B cell (primary cell): ENCODE results near the gene CENPQ. TPM values are rescaled to one million over a fixed set of nuclear protein-coding genes. Genes with fewer than 3 reads are reported as not detected.

Experiments
- ATAC-seq: fragments of 200-7000 bp; cut with Tn5 transposase; one replicate; pipeline ENCODE4 v1.10.0; 2021; ENCODE audit warnings: low read depth, mild to moderate bottlenecking, moderate number of reproducible peaks, moderate library complexity
- CTCF ChIA-PET: fragments of 350-600 bp; sonication (Branson Sonifier 250); formaldehyde crosslinking; loops from one replicate; lab custom pipeline; 2021; ENCODE audit warnings: antibody characterized with exemption, inconsistent platforms; lab: Charles Lee
- POLR2A ChIA-PET: fragments of 350-600 bp; sonication (Branson Sonifier 250); formaldehyde crosslinking; loops from one replicate; lab custom pipeline; 2021; ENCODE audit warnings: antibody characterized with exemption; lab: Charles Lee
- DNase-seq: peaks from one replicate; pipeline ENCODE4 v3.0.0; 2013
- H2AFZ ChIP-seq: 2 replicates; pipeline ENCODE4 v1.6.1; 2012; ENCODE audit warnings: mild to moderate bottlenecking, low read depth, low read length; ENCODE audit not compliant: insufficient read depth, poor library complexity, severe bottlenecking
- H3K27ac ChIP-seq, 2 donors: 1 replicate in 1 of 2; 2 replicates in 1 of 2; pipeline ENCODE4 v1.5.1; 2012 to 2013; ENCODE audit warnings: low read length in 2 of 2, mild to moderate bottlenecking in 2 of 2, moderate library complexity in 1 of 2
- H3K27me3 ChIP-seq, 4 experiments: fragments of 200-600 bp in 1 of 4; sonication (generic) in 1 of 4; replicated peaks in 1 of 4; 1 replicate in 2 of 4; 2 replicates in 2 of 4; pipeline versions ENCODE4 v1.6.1 to v1.7.0; 2013 to 2016; ENCODE audit warnings: low read length in 3 of 4, mild to moderate bottlenecking in 2 of 4, mixed read lengths in 1 of 4, moderate library complexity in 1 of 4; ENCODE audit not compliant: insufficient read depth in 4 of 4, control insufficient read depth in 3 of 4; ENCODE audit errors: control extremely low read depth in 1 of 4
- H3K36me3 ChIP-seq, 2 experiments: replicated peaks in 1 of 2; 1 replicate in 1 of 2; 2 replicates in 1 of 2; pipeline versions ENCODE4 v1.6.1 to v1.7.1; 2013; ENCODE audit warnings: low read length in 1 of 2; ENCODE audit not compliant: insufficient read depth in 2 of 2, control insufficient read depth in 1 of 2; ENCODE audit errors: control extremely low read depth in 1 of 2, extremely low read depth in 1 of 2
- H3K4me1 ChIP-seq, 2 donors: fragments of 200-600 bp in 1 of 2; sonication (generic) in 1 of 2; 1 replicate in 1 of 2; 2 replicates in 1 of 2; pipeline versions ENCODE4 v1.5.1 to v1.6.1; 2013 to 2017; ENCODE audit warnings: low read length in 2 of 2; ENCODE audit not compliant: control insufficient read depth in 2 of 2, insufficient read depth in 2 of 2
- H3K4me2 ChIP-seq: replicated peaks from 2 replicates; pipeline ENCODE3; 2012; ENCODE audit warnings: mild to moderate bottlenecking, low read depth, low read length; ENCODE audit not compliant: poor library complexity, severe bottlenecking
- H3K4me3 ChIP-seq, 5 experiments: fragments of 200-600 bp in 1 of 5; sonication (generic) in 1 of 5; 1 replicate in 3 of 5; 2 replicates in 2 of 5; pipeline versions ENCODE4 v1.5.1 to v1.7.0; 2011 to 2016; ENCODE audit warnings: low read length in 4 of 5, mild to moderate bottlenecking in 4 of 5, low read depth in 2 of 5, control low read depth in 1 of 5, moderate library complexity in 1 of 5; ENCODE audit not compliant: insufficient read depth in 1 of 5; ENCODE audit errors: control extremely low read depth in 1 of 5, extremely low read depth in 1 of 5
- H3K79me2 ChIP-seq: fragments of 200-600 bp; sonication (generic); one replicate; pipeline ENCODE4 v1.6.0; 2016; ENCODE audit warnings: low read length; ENCODE audit not compliant: control insufficient read depth, insufficient read depth
- H3K9ac ChIP-seq: fragments of 200-600 bp; sonication (generic); 2 replicates; pipeline ENCODE4 v1.6.1; 2017; ENCODE audit warnings: mild to moderate bottlenecking, low read length, moderate library complexity
- H3K9me3 ChIP-seq, 3 donors: one replicate each; pipeline versions ENCODE4 v1.6.1 to v1.7.1; 2013; ENCODE audit warnings: low read length in 2 of 3; ENCODE audit not compliant: control insufficient read depth in 2 of 3, insufficient read depth in 1 of 3; ENCODE audit errors: control extremely low read depth in 1 of 3
- H4K20me1 ChIP-seq: 2 replicates; pipeline ENCODE4 v1.6.0; 2012; ENCODE audit warnings: mild to moderate bottlenecking, low read length; ENCODE audit not compliant: insufficient read depth, control insufficient read depth, poor library complexity, severe bottlenecking
- H3K27ac Mint-ChIP-seq: one replicate; pipeline ENCODE4 v1.8.0; 2021; ENCODE audit warnings: mixed read lengths
- H3K27me3 Mint-ChIP-seq: one replicate; pipeline ENCODE4 v1.8.0; 2021; ENCODE audit warnings: mixed read lengths
- H3K4me1 Mint-ChIP-seq: one replicate; pipeline ENCODE4 v1.8.0; 2021; ENCODE audit warnings: mixed read lengths
- H3K4me3 Mint-ChIP-seq: one replicate; pipeline ENCODE4 v1.8.0; 2021; ENCODE audit warnings: mixed read lengths
- H3K9me3 Mint-ChIP-seq: one replicate; pipeline ENCODE4 v1.8.0; 2022; ENCODE audit warnings: mixed read lengths; ENCODE audit not compliant: insufficient read depth
- CTCF ChIP-seq: fragments of 200-600 bp; IDR thresholded peaks from one replicate; pipeline ENCODE4 v1.8.0; 2022; ENCODE audit warnings: antibody characterized with exemption, mild to moderate bottlenecking
- EZH2 ChIP-seq: IDR thresholded peaks from 2 replicates; pipeline ENCODE4 v1.6.1; 2012; ENCODE audit warnings: borderline replicate concordance, low read depth, mild to moderate bottlenecking, moderate library complexity, low read length; ENCODE audit not compliant: insufficient read depth, poor library complexity, severe bottlenecking
- WGBS: methylation state at CpG from one replicate; pipeline ENCODE4 v1.1.5; 2013; ENCODE audit warnings: missing lambda C conversion rate; ENCODE audit not compliant: insufficient coverage; 5-methylcytosine and 5-hydroxymethylcytosine counted together
- intact Hi-C: fragments of 100-400 bp; cut with micrococcal nuclease; formaldehyde crosslinking; loops from one replicate; pipeline ENCODE4 v1.10.0; 2022
- polyA plus RNA-seq: library from polyadenylated mRNA; depleted of rRNA; stranded (reverse); fragments of >200 nt; gene quantifications from 2 replicates; pipeline ENCODE4 v1.2.3, GENCODE V29; 2012
- total RNA-seq, 2 donors: library from RNA; stranded (reverse); fragments of 120-200 nt in 1 of 2; gene quantifications; 1 replicate in 1 of 2; 2 replicates in 1 of 2; pipeline versions ENCODE4 v1.2.3 to v1.2.4, GENCODE V29; 2013 to 2022

Gene CENPQ
- total and polyA plus RNA-seq, 2 donors (not counting 1 experiment from before 2014, with no cell fraction given), result 3.3 to 6.6 TPM

- Histone ChIP-seq H4K20me1 (no peaks in the 10 kb centered on the region), H3K36me3 (no peaks in the 10 kb centered on the region), H3K9ac (no peak overlapping the region), H3K4me2 (no peak overlapping the region), H3K79me2 (no peaks in the 10 kb centered on the region), H3K9me3 (no peaks in the 10 kb centered on the region), H3K4me1 (no peaks in the 10 kb centered on the region), H3K27me3 (no peaks in the 10 kb centered on the region), H3K4me3 (no peak overlapping the region), H3K27ac (no peak overlapping the region), H2AFZ (no peak overlapping the region)
- DNase-seq, result no peak
- no peaks in the 10 kb centered on the region for H3K9me3 Mint-ChIP-seq
- H3K4me3 Mint-ChIP-seq, result no peak overlapping the region
- H3K27ac Mint-ChIP-seq, result no peak overlapping the region
- ChIA-PET POLR2A (no interaction called here), CTCF (no interaction called here)
- intact Hi-C loops, result no loop called here
- 100% methylated on average over 1 of the region's 1 CpG for WGBS
- H3K27me3 Mint-ChIP-seq, result peaks cover 4% of the 10 kb centered on the region
- ATAC-seq, result no peak
- TF ChIP-seq EZH2, result no peak
- TF ChIP-seq CTCF, result no peak
- H3K4me1 Mint-ChIP-seq, result no peaks in the 10 kb centered on the region
These were observed 60.7 kb downstream of the CENPQ start for GRCh38 chr6:49523901-49524300.

GRCh38 chr6:49524541-49524940, 61.4 kb downstream of the CENPQ start:
- H3K4me3 Mint-ChIP-seq, result no peak overlapping the region
- H3K36me3 ChIP-seq, result no peaks in the 10 kb centered on the region
- ATAC-seq (no peak), DNase-seq (no peak)
- H3K4me2 ChIP-seq, result no peak overlapping the region
- TF ChIP-seq CTCF (no peak), EZH2 (no peak)
- no peak overlapping the region for H3K9ac ChIP-seq
- H3K79me2 ChIP-seq, result no peaks in the 10 kb centered on the region
- H3K9me3 ChIP-seq, result no peaks in the 10 kb centered on the region
- H3K4me1 Mint-ChIP-seq, result no peaks in the 10 kb centered on the region
- no peak overlapping the region for H3K27ac Mint-ChIP-seq
- no peaks in the 10 kb centered on the region for H3K9me3 Mint-ChIP-seq
- H3K27me3 ChIP-seq, result no peaks in the 10 kb centered on the region
- ChIA-PET POLR2A (no interaction called here), CTCF (no interaction called here)
- intact Hi-C loops, result no loop called here
- H3K27me3 Mint-ChIP-seq, result peaks cover 4% of the 10 kb centered on the region
- H3K27ac ChIP-seq, result no peak overlapping the region
- no peaks in the 10 kb centered on the region for H4K20me1 ChIP-seq
- 90% methylated on average over 5 of the region's 7 CpGs for WGBS
- no peaks in the 10 kb centered on the region for H3K4me1 ChIP-seq
- no peak overlapping the region for H2AFZ ChIP-seq
- H3K4me3 ChIP-seq, result no peak overlapping the region
